OCI-LY1 (cell line): ENCODE data around the gene ABHD6.

ENCODE experiments used
- H2AFZ ChIP-seq: fragments of 200-600 bp; sonication (generic), shearing (Covaris generic); 2 replicates; pipeline ENCODE4 v1.6.0; 2014; ENCODE audit warnings: antibody characterized with exemption, mild to moderate bottlenecking, low read length
- H3F3A ChIP-seq: fragments of 200-600 bp; sonication (generic), shearing (Covaris generic); 2 replicates; pipeline ENCODE4 v1.6.0; 2014; ENCODE audit warnings: mild to moderate bottlenecking, antibody characterized with exemption, low read length, moderate library complexity; ENCODE audit not compliant: insufficient read depth
- H3K27ac ChIP-seq: fragments of 200-600 bp; sonication (generic); 2 replicates; pipeline ENCODE4 v1.5.1; 2014; ENCODE audit warnings: low read length, mixed run types, mild to moderate bottlenecking, low read depth; ENCODE audit not compliant: poor library complexity, severe bottlenecking
- H3K27me3 ChIP-seq: fragments of 200-600 bp; sonication (generic); 2 replicates; pipeline ENCODE4 v1.6.0; 2014; ENCODE audit warnings: antibody characterized with exemption, mild to moderate bottlenecking, low read length, moderate library complexity; ENCODE audit not compliant: insufficient read depth
- H3K36me3 ChIP-seq: fragments of 200-600 bp; sonication (generic); 2 replicates; pipeline ENCODE4 v1.6.1; 2014; ENCODE audit warnings: mild to moderate bottlenecking, antibody characterized with exemption, low read length, moderate library complexity, mixed read lengths; ENCODE audit not compliant: insufficient read depth
- H3K4me1 ChIP-seq: fragments of 200-600 bp; sonication (generic); 2 replicates; pipeline ENCODE4 v1.5.1; 2014; ENCODE audit warnings: mild to moderate bottlenecking, low read length, moderate library complexity; ENCODE audit not compliant: insufficient read depth, severe bottlenecking
- H3K4me2 ChIP-seq: fragments of 200-600 bp; sonication (generic), shearing (Covaris generic); 2 replicates; pipeline ENCODE4 v1.6.1; 2014; ENCODE audit warnings: low read length
- H3K4me3 ChIP-seq: fragments of 200-600 bp; sonication (generic); 2 replicates; pipeline ENCODE4 v1.5.1; 2014; ENCODE audit warnings: low read length, low read depth, mild to moderate bottlenecking, mixed read lengths; ENCODE audit not compliant: poor library complexity, severe bottlenecking
- H3K79me2 ChIP-seq: fragments of 200-600 bp; shearing (Covaris generic); 2 replicates; pipeline ENCODE4 v1.6.1; 2016; ENCODE audit warnings: mixed run types, low read length, mixed read lengths; ENCODE audit not compliant: insufficient read depth
- H3K9ac ChIP-seq: fragments of 200-600 bp; sonication (generic), shearing (Covaris generic); 2 replicates; pipeline ENCODE4 v1.6.1; 2014; ENCODE audit warnings: mild to moderate bottlenecking, low read length, mixed read lengths
- H3K9me2 ChIP-seq: fragments of 200-600 bp; sonication (generic), shearing (Covaris generic); 2 replicates; pipeline ENCODE4 v1.6.1; 2014; ENCODE audit warnings: low read depth, mild to moderate bottlenecking, low read length, mixed read lengths
- H3K9me3 ChIP-seq: fragments of 200-600 bp; shearing (Covaris generic); 2 replicates; pipeline ENCODE4 v1.6.1; 2014; ENCODE audit warnings: low read length, mixed read lengths
- H4K20me1 ChIP-seq: fragments of 200-600 bp; sonication (generic), shearing (Covaris generic); 2 replicates; pipeline ENCODE4 v1.6.0; 2016; ENCODE audit warnings: mild to moderate bottlenecking, low read length; ENCODE audit not compliant: insufficient read depth
- CTCF ChIP-seq: fragments of 200-600 bp; sonication (generic), shearing (Covaris generic); IDR thresholded peaks from 2 replicates; pipeline ENCODE4 v1.5.1; 2017; ENCODE audit warnings: mild to moderate bottlenecking, antibody characterized with exemption, low read length, moderate library complexity, mixed read lengths
- EZH2 ChIP-seq: fragments of 200-600 bp; sonication (generic), shearing (Covaris generic); IDR thresholded peaks from 2 replicates; pipeline ENCODE4 v1.8.0; 2017; ENCODE audit warnings: borderline replicate concordance, mixed run types, mild to moderate bottlenecking, antibody characterized with exemption, low read length, moderate library complexity, mixed read lengths

The ABHD6 gene

GRCh38 chr3:58269356-58269755, 31.8 kb downstream of the ABHD6 start:
- peaks cover 1% of the 10 kb centered on the region; the same call in 1 of the 2 replicates for H3K36me3 ChIP-seq
- no peak overlapping the region for H3K4me2 ChIP-seq
- H3K9me3 ChIP-seq: no peaks in the 10 kb centered on the region
- no peak overlapping the region for H3K27ac ChIP-seq
- H3K4me1 ChIP-seq: peaks cover 15% of the 10 kb centered on the region
- no peaks in the 10 kb centered on the region for H4K20me1 ChIP-seq
- H3K9me2 ChIP-seq: no peaks in the 10 kb centered on the region
- H3F3A ChIP-seq: no peaks in the 10 kb centered on the region
- no peak for TF ChIP-seq EZH2
- no peak for TF ChIP-seq CTCF
- H2AFZ ChIP-seq: no peak overlapping the region
- no peaks in the 10 kb centered on the region for H3K27me3 ChIP-seq
- no peak overlapping the region for H3K9ac ChIP-seq
- no peaks in the 10 kb centered on the region for H3K79me2 ChIP-seq
- no peak overlapping the region for H3K4me3 ChIP-seq

GRCh38 chr3:58270485-58270884, 32.9 kb downstream of the ABHD6 start:
- Histone ChIP-seq H3K27me3 (no peaks in the 10 kb centered on the region), H3K9ac (no peak overlapping the region), H3K9me2 (no peaks in the 10 kb centered on the region), H3K36me3 (peaks cover 7% of the 10 kb centered on the region), H3K27ac (no peak overlapping the region), H3K4me3 (no peak overlapping the region), H2AFZ (no peak overlapping the region), H3K79me2 (no peaks in the 10 kb centered on the region), H3K4me1 (peaks cover 14% of the 10 kb centered on the region), H3K9me3 (no peaks in the 10 kb centered on the region), H3K4me2 (no peak overlapping the region), H4K20me1 (no peaks in the 10 kb centered on the region), H3F3A (no peaks in the 10 kb centered on the region)
- TF ChIP-seq EZH2 (no peak), CTCF (no peak)

- H3K4me2 ChIP-seq: no peak overlapping the region
- no peaks in the 10 kb centered on the region for H3K27me3 ChIP-seq
- no peak overlapping the region for H3K27ac ChIP-seq
- H3F3A ChIP-seq: no peaks in the 10 kb centered on the region
- H3K4me1 ChIP-seq: no peaks in the 10 kb centered on the region
- H3K9me3 ChIP-seq: no peaks in the 10 kb centered on the region
- H2AFZ ChIP-seq: no peak overlapping the region
- peaks cover 7% of the 10 kb centered on the region for H3K36me3 ChIP-seq
- H3K9ac ChIP-seq: no peak overlapping the region
- no peaks in the 10 kb centered on the region for H4K20me1 ChIP-seq
- no peaks in the 10 kb centered on the region for H3K9me2 ChIP-seq
- no peak for TF ChIP-seq CTCF
- no peak for TF ChIP-seq EZH2
- no peaks in the 10 kb centered on the region for H3K79me2 ChIP-seq
- no peak overlapping the region for H3K4me3 ChIP-seq
Observed at GRCh38 chr3:58271901-58272501, 34.4 kb downstream of the ABHD6 start.
